HG03045 (cell line): ENCODE results near the gene SPATA18.

Experiments used
- ATAC-seq: cut with Tn5 transposase; IDR thresholded peaks from one replicate; pipeline ENCODE4 v1.9.1; 2021; ENCODE audit warnings: mild to moderate bottlenecking, moderate library complexity; ENCODE audit not compliant: unreplicated experiment

The SPATA18 gene

GRCh38 chr4:52051213-52051614, at the start of gene SPATA18:
Gene SPATA18, plus strand, starts transcription at chr4:52051304. Its CDS starts 401 bp downstream, at chr4:52051705.
- ATAC-seq = peak; percentile 49

GRCh38 chr4:52001616-52002015, 49.5 kb upstream of the SPATA18 start:
- ATAC-seq = no peak

- ATAC-seq = no peak
Measured at GRCh38 chr4:52004414-52004813, 46.7 kb upstream of the SPATA18 start.

GRCh38 chr4:52005604-52006273, 45.4 kb upstream of the SPATA18 start:
- no peak for ATAC-seq

- ATAC-seq = no peak
Measured at GRCh38 chr4:52006887-52007286, 44.2 kb upstream of the SPATA18 start.

GRCh38 chr4:52010986-52011385, 40.1 kb upstream of the SPATA18 start:
- no peak for ATAC-seq

GRCh38 chr4:52012651-52013050, 38.5 kb upstream of the SPATA18 start:
- no peak for ATAC-seq

- no peak for ATAC-seq
Measured at GRCh38 chr4:52014903-52015302, 36.2 kb upstream of the SPATA18 start.

GRCh38 chr4:52015366-52015765, 35.7 kb upstream of the SPATA18 start:
- ATAC-seq = no peak

- no peak for ATAC-seq
Measured at GRCh38 chr4:52016981-52017380, 34.1 kb upstream of the SPATA18 start.

- ATAC-seq = no peak
Measured at GRCh38 chr4:52017814-52018213, 33.3 kb upstream of the SPATA18 start.

GRCh38 chr4:52019936-52020657, 31.0 kb upstream of the SPATA18 start, which contains the start of gene LRRC66:
Gene LRRC66, minus strand, starts transcription at chr4:52020363. Its CDS starts 2,750 bp downstream, at chr4:52017613.
- ATAC-seq = no peak

GRCh38 chr4:52028970-52029369, 22.1 kb upstream of the SPATA18 start:
- no peak for ATAC-seq

GRCh38 chr4:52032005-52032404, 19.1 kb upstream of the SPATA18 start:
- ATAC-seq = no peak

GRCh38 chr4:52035190-52035589, 15.9 kb upstream of the SPATA18 start:
- no peak for ATAC-seq

GRCh38 chr4:52036886-52037530, 14.1 kb upstream of the SPATA18 start:
- ATAC-seq = no peak

- peak; percentile 64 for ATAC-seq
Measured at GRCh38 chr4:52037689-52038102, 13.4 kb upstream of the SPATA18 start.

- peak; percentile 94 for ATAC-seq
Measured at GRCh38 chr4:52038103-52038912, 12.8 kb upstream of the SPATA18 start, which contains the start of gene SGCB. Gene SGCB, minus strand, starts transcription at chr4:52038299. Its CDS starts 40 bp downstream, at chr4:52038259.

GRCh38 chr4:52045028-52045427, 6.1 kb upstream of the SPATA18 start:
- no peak for ATAC-seq

- no peak for ATAC-seq
Measured at GRCh38 chr4:52049266-52049665, 1.8 kb upstream of the SPATA18 start.
